Lower leg skin (tissue), 3 donors: Measurements from ENCODE around the gene RNF169.

Experiments used
- CTCF ChIP-seq, 3 donors: fragments of 450-650 bp; IDR thresholded peaks; one replicate each; pipeline ENCODE4 v1.5.1; 2016; ENCODE audit warnings: antibody characterized with exemption in 3 of 3, mild to moderate bottlenecking in 3 of 3, moderate library complexity in 2 of 3
- POLR2A ChIP-seq, 2 donors: fragments of 450-650 bp; IDR thresholded peaks; one replicate each; pipeline ENCODE4 v1.6.1; 2016 to 2017; ENCODE audit warnings: antibody characterized with exemption in 2 of 2, mild to moderate bottlenecking in 1 of 2, moderate library complexity in 1 of 2

GRCh38 chr11:74771139-74771538 lies 22.5 kb downstream of the RNF169 start:
- no peak for TF ChIP-seq CTCF (IDR thresholded peaks at IDR 0.05)
- no peak for TF ChIP-seq POLR2A (IDR thresholded peaks at IDR 0.05)
